ENCODE measurements around the gene TMEM44. TPM values are rescaled to one million over a fixed set of nuclear protein-coding genes. Genes with fewer than 3 reads are reported as not detected.

Gene TMEM44
- total and polyA plus RNA-seq, 9 of the 15 experiments (the other 6 are each of a cell fraction or from before 2014, with no cell fraction given): 0.53 to 18.1 (median 11.3) TPM

- TF ChIP-seq E2F3 (CRISPR knock-in tag; IDR thresholded peaks at IDR 0.05): no peak
- TF ChIP-seq NR4A1 (CRISPR knock-in tag; IDR thresholded peaks at IDR 0.05): no peak
- no peak for TF ChIP-seq NR4A1 (tag; IDR thresholded peaks at IDR 0.05)
- TF ChIP-seq HNRNPL (IDR thresholded peaks at IDR 0.05; ENCODE audit: low read depth, low read length): no peak
- no peak for TF ChIP-seq TEAD1 (CRISPR knock-in tag; IDR thresholded peaks at IDR 0.05)
Measured at GRCh38 chr3:194682694-194683310, 49.6 kb upstream of the TMEM44 start (continued).

GRCh38 chr3:194682189-194682693 is 49.0 kb upstream of the TMEM44 start:
- intact Hi-C loops (cut with micrococcal nuclease): loop anchor here (1.0 to 10.0 kb wide), 4 partner anchors 273 to 840 kb away; no protein-coding TSS in a partner anchor
- Histone ChIP-seq H3K4me2 (ENCODE audit: insufficient read depth, low read length) (peak overlapping the region; percentile 70), H3K4me1 (replicated peaks in 1 of 2; ENCODE audit: control insufficient read depth in 2 of 2, insufficient read depth in 2 of 2, low read length in 2 of 2) (peaks cover 11 to 18% of the 10 kb centered on the region in 2 experiments), H3K79me2 (ENCODE audit: control insufficient read depth, insufficient read depth, low read length) (no peaks in the 10 kb centered on the region), H3K4me3 (no peak overlapping the region), H3K9me1 (ENCODE audit: control insufficient read depth, insufficient read depth, low read length) (no peaks in the 10 kb centered on the region), H2AFZ (ENCODE audit: low read depth, low read length) (peak overlapping the region; percentile 90; the same call in 1 of the 2 replicates), H3K27ac (ENCODE audit: extremely low read depth, low read depth, low read length) (no peak overlapping the region), H3K27me3 (ENCODE audit: control insufficient read depth in 2 of 2, insufficient read depth in 2 of 2, low read length in 2 of 2) (peaks cover 0 to 17% of the 10 kb centered on the region in 2 experiments; a peak in 3 of 5 replicates), H3K9ac (ENCODE audit: insufficient read depth in 1 of 2, low read depth in 2 of 2, low read length in 2 of 2) (no peak overlapping the region), H3K9me3 (replicated peaks; ENCODE audit: control insufficient read depth, insufficient read depth, low read depth, low read length) (no peaks in the 10 kb centered on the region), H4K20me1 (replicated peaks; ENCODE audit: control insufficient read depth, insufficient read depth, low read length) (no peaks in the 10 kb centered on the region), H3K36me3 (ENCODE audit: control insufficient read depth, insufficient read depth, low read length) (no peaks in the 10 kb centered on the region)
- FAIRE-seq (no peak), DNase-seq (ENCODE audit: extremely low read depth in 1 of 4, low spot score in 3 of 4) (no peak), ATAC-seq (no peak)
- POLR2A ChIA-PET: interaction anchor here (0.7 to 1.9 kb wide), 5 partner anchors 9 to 686 kb away, joined by 3 to 15 read pairs (median 4); partner anchors contain the start of gene LSG1
- no TSS peak for BruUV-seq (replicated peaks)
- 17% methylated on average over 4 of the region's 4 CpGs for WGBS (ENCODE audit: insufficient coverage, low coverage, missing lambda C conversion rate)
- in situ Hi-C loops (cut with MboI): loop anchor here (5.0 to 10.0 kb wide), 3 partner anchors 423 to 843 kb away; no protein-coding TSS in a partner anchor
- CTCF ChIA-PET (ENCODE audit: low intra/inter-chr PET ratio): interaction anchor here (0.5 to 1.7 kb wide), 4 partner anchors 346 to 578 kb away, joined by 3 to 19 read pairs (median 4); no protein-coding TSS in a partner anchor
- no peak for TF ChIP-seq ZBTB49 (CRISPR knock-in tag; IDR thresholded peaks at IDR 0.05; ENCODE audit: borderline replicate concordance)
- TF ChIP-seq KDM1A (IDR thresholded peaks at IDR 0.05): no peak
- no peak for TF ChIP-seq ZNF143 (CRISPR knock-in tag; IDR thresholded peaks at IDR 0.05)
- no peak for TF ChIP-seq HNRNPUL1 (IDR thresholded peaks at IDR 0.05; ENCODE audit: low read length)
- TF ChIP-seq GATAD2A (IDR thresholded peaks at IDR 0.05): no peak
- TF ChIP-seq ZNF384 (IDR thresholded peaks at IDR 0.05; ENCODE audit: low read depth, low read length): no peak
- no peak for TF ChIP-seq CBFA2T2 (conservative IDR thresholded peaks at IDR 0.05)
- 0 out of 6 replicates have a peak, but pooled peaks of 1 of the 3 experiments have one; percentile 29 for TF ChIP-seq ZBTB11 (CRISPR knock-in tag; IDR thresholded peaks at IDR 0.05)
